BJ (cell line): ENCODE results near the gene CYB5R3. TPM values are rescaled to one million over a fixed set of nuclear protein-coding genes. Genes with fewer than 3 reads are reported as not detected.

Source experiments
- CTCF ChIA-PET: fragments of 350-600 bp; formaldehyde crosslinking; extraction: SDS; loops from one replicate; lab custom pipeline; 2021; ENCODE audit warnings: antibody characterized with exemption, inconsistent platforms; lab: Yijun Ruan, JAX
- POLR2A ChIA-PET: fragments of 300-600 bp; sonication (Branson Sonifier 250); formaldehyde crosslinking; extraction: SDS; loops from one replicate; lab custom pipeline; 2021; ENCODE audit warnings: antibody characterized with exemption; lab: Charles Lee
- DNase-seq: peaks from one replicate; pipeline ENCODE4 v3.0.0-alpha.2; 2011; ENCODE audit warnings: low read depth
- H3K27me3 ChIP-seq: 2 replicates; pipeline ENCODE4 v1.6.0; 2011; ENCODE audit warnings: low read length; ENCODE audit not compliant: control insufficient read depth, insufficient read depth
- H3K36me3 ChIP-seq: 2 replicates; pipeline ENCODE4 v1.5.1; 2011; ENCODE audit warnings: low read length; ENCODE audit not compliant: control insufficient read depth, insufficient read depth
- H3K4me3 ChIP-seq: 2 replicates; pipeline ENCODE4 v1.5.1; 2011; ENCODE audit warnings: low read depth, mild to moderate bottlenecking, control low read depth, low read length
- CTCF ChIP-seq: IDR thresholded peaks from 2 replicates; pipeline ENCODE4 v1.5.1; 2011; ENCODE audit warnings: low read depth, mild to moderate bottlenecking, control low read depth, inconsistent platforms, low read length, moderate library complexity; ENCODE audit not compliant: insufficient read depth
- polyA plus RNA-seq: library from polyadenylated mRNA; depleted of rRNA; stranded (reverse); fragments of >200 nt; gene quantifications from 2 replicates; pipeline ENCODE4 v1.2.3, GENCODE V29; 2011

CYB5R3 gene
- polyA plus RNA-seq, 1 experiment, result 418 TPM

GRCh38 chr22:42637555-42637954 lies 11.6 kb downstream of the CYB5R3 start:
- ChIA-PET CTCF (interaction anchor here (0.6 to 0.8 kb wide), 2 partner anchors 16 to 165 kb away, joined by 3 read pairs; no protein-coding TSS in a partner anchor), POLR2A (no interaction called here)
- no peak for TF ChIP-seq CTCF
- Histone ChIP-seq H3K4me3 (no peak overlapping the region), H3K36me3 (peaks cover 5% of the 10 kb centered on the region), H3K27me3 (no peaks in the 10 kb centered on the region)
- DNase-seq, result no peak

- Histone ChIP-seq H3K4me3 (no peak overlapping the region), H3K36me3 (peaks cover 11% of the 10 kb centered on the region), H3K27me3 (no peaks in the 10 kb centered on the region)
- POLR2A ChIA-PET, result no interaction called here
- CTCF ChIA-PET, result interaction anchor here (0.7 to 3.1 kb wide), 3 partner anchors 11 to 963 kb away, joined by 3 to 17 read pairs (median 4); no protein-coding TSS in a partner anchor
- no peak for DNase-seq
- no peak for TF ChIP-seq CTCF
Observed at GRCh38 chr22:42636506-42636905, 12.7 kb downstream of the CYB5R3 start.

GRCh38 chr22:42635531-42635930 lies 13.7 kb downstream of the CYB5R3 start:
- no peak overlapping the region for H3K4me3 ChIP-seq
- ChIA-PET CTCF (interaction anchor here (0.6 to 3.1 kb wide), 6 partner anchors 9 to 185 kb away, joined by 3 to 17 read pairs (median 3); partner anchors contain the start of gene CYB5R3), POLR2A (interaction anchor here (0.6 kb wide), 1 partner anchor 12 kb away, joined by 5 read pairs; no protein-coding TSS in a partner anchor)
- peaks cover 21% of the 10 kb centered on the region for H3K36me3 ChIP-seq
- DNase-seq, result peak; percentile 82
- no peaks in the 10 kb centered on the region for H3K27me3 ChIP-seq
- TF ChIP-seq CTCF, result no peak

- no peak for TF ChIP-seq CTCF
- ChIA-PET CTCF (interaction anchor here (0.7 to 5.2 kb wide), 2 partner anchors 11 to 86 kb away, joined by 4 to 24 read pairs; no protein-coding TSS in a partner anchor), POLR2A (no interaction called here)
- DNase-seq, result no peak
- Histone ChIP-seq H3K4me3 (no peak overlapping the region), H3K36me3 (peaks cover 38% of the 10 kb centered on the region), H3K27me3 (no peaks in the 10 kb centered on the region)
Observed at GRCh38 chr22:42633013-42633412, 16.2 kb downstream of the CYB5R3 start.

- H3K27me3 ChIP-seq, result no peaks in the 10 kb centered on the region
- no peak overlapping the region for H3K4me3 ChIP-seq
- ChIA-PET CTCF (interaction anchor here (1.0 to 5.2 kb wide), 4 partner anchors 10 to 188 kb away, joined by 3 to 24 read pairs (median 4); partner anchors contain the start of gene POLDIP3), POLR2A (no interaction called here)
- DNase-seq, result no peak
- peaks cover 46% of the 10 kb centered on the region for H3K36me3 ChIP-seq
- TF ChIP-seq CTCF, result peak; percentile 45
Observed at GRCh38 chr22:42632096-42632495, 17.1 kb downstream of the CYB5R3 start.
